K562 (cell line): ENCODE data around the gene EMP2. TPM values are rescaled to one million over a fixed set of nuclear protein-coding genes. Genes with fewer than 3 reads are reported as not detected.

Source experiments
- ATAC-seq: fragments of 200-7000 bp; cut with Tn5 transposase; 3 replicates; pipeline ENCODE4 v1.9.1; 2020; ENCODE audit warnings: moderate library complexity
- BruUV-seq: library from RNA; stranded (reverse); fragments of 400-500 nt; replicated peaks from 2 replicates; lab custom pipeline; 2021; lab: Mats Ljungman, UMichigan
- CTCF ChIA-PET: fragments of 300-600 bp; formaldehyde crosslinking; extraction: SDS; loops from one replicate; lab custom pipeline; 2021; ENCODE audit warnings: low intra/inter-chr PET ratio; lab: Yijun Ruan, JAX
- POLR2A ChIA-PET: fragments of 300-600, 350-650 bp; sonication (Branson Sonifier 250); formaldehyde crosslinking; extraction: SDS; loops from one replicate; lab custom pipeline; 2021; ENCODE audit warnings: antibody characterized with exemption, inconsistent platforms; lab: Yijun Ruan, JAX
- DNase-seq, 4 experiments: peaks; one replicate each; pipeline versions ENCODE4 v3.0.0 to v3.0.0-alpha.2; 2011 to 2018; ENCODE audit warnings: low spot score in 3 of 4, mixed read lengths in 3 of 4; ENCODE audit errors: extremely low read depth in 1 of 4
- FAIRE-seq: peaks from 2 replicates; lab custom pipeline; 2011; peaks lifted over from hg19 to GRCh38; lab: Jason Lieb, UNC
- H2AFZ ChIP-seq: 2 replicates; pipeline ENCODE4 v1.6.0; 2011; ENCODE audit warnings: low read depth, low read length, control low read depth, inconsistent platforms
- H3K27ac ChIP-seq: fragments of 200-600 bp; 3 replicates; pipeline ENCODE4 v1.8.0; 2011; ENCODE audit warnings: low read depth, mild to moderate bottlenecking, control low read depth, inconsistent platforms, low read length, moderate library complexity, mixed read lengths; ENCODE audit errors: extremely low read depth
- H3K27me3 ChIP-seq, 2 experiments: fragments of 300-600 bp in 1 of 2; 2 replicates in 1 of 2; 3 replicates in 1 of 2; pipeline versions ENCODE4 v1.6.0 to v1.8.0; 2011; ENCODE audit warnings: inconsistent platforms in 2 of 2, low read length in 2 of 2, mild to moderate bottlenecking in 1 of 2, mixed read lengths in 1 of 2, moderate library complexity in 1 of 2; ENCODE audit not compliant: control insufficient read depth in 2 of 2, insufficient read depth in 2 of 2
- H3K36me3 ChIP-seq: fragments of 300-600 bp; 3 replicates; pipeline ENCODE4 v1.8.0; 2011; ENCODE audit warnings: mild to moderate bottlenecking, low read length, inconsistent platforms; ENCODE audit not compliant: control insufficient read depth, insufficient read depth
- H3K4me1 ChIP-seq, 2 experiments: fragments of 200-600 bp in 1 of 2; replicated peaks in 1 of 2; 2 replicates in 1 of 2; 3 replicates in 1 of 2; pipeline versions ENCODE4 v1.5.1 to v1.8.0; 2011; ENCODE audit warnings: inconsistent platforms in 2 of 2, low read length in 2 of 2, mild to moderate bottlenecking in 1 of 2, mixed read lengths in 1 of 2, moderate library complexity in 1 of 2; ENCODE audit not compliant: control insufficient read depth in 2 of 2, insufficient read depth in 2 of 2
- H3K4me2 ChIP-seq: 2 replicates; pipeline ENCODE4 v1.6.1; 2011; ENCODE audit warnings: low read length, control low read depth, inconsistent platforms, mixed read lengths; ENCODE audit not compliant: insufficient read depth
- H3K4me3 ChIP-seq: fragments of 200-600 bp; sonication (generic), shearing (Covaris generic); 2 replicates; pipeline ENCODE4 v1.5.1; 2016; ENCODE audit warnings: control low read depth, inconsistent platforms
- H3K79me2 ChIP-seq: fragments of 200-600 bp; 3 replicates; pipeline ENCODE4 v1.8.0; 2011; ENCODE audit warnings: low read length, inconsistent platforms; ENCODE audit not compliant: control insufficient read depth, insufficient read depth
- H3K9ac ChIP-seq, 2 experiments: 2 replicates each; pipeline versions ENCODE4 v1.6.0 to v1.6.1; 2011; ENCODE audit warnings: low read depth in 2 of 2, low read length in 2 of 2, control low read depth in 1 of 2, inconsistent platforms in 1 of 2, mild to moderate bottlenecking in 1 of 2, mixed read lengths in 1 of 2; ENCODE audit not compliant: insufficient read depth in 1 of 2
- H3K9me1 ChIP-seq: one replicate; pipeline ENCODE4 v1.6.0; 2011; ENCODE audit warnings: inconsistent platforms, mild to moderate bottlenecking, low read length, moderate library complexity; ENCODE audit not compliant: control insufficient read depth, insufficient read depth
- H3K9me3 ChIP-seq: replicated peaks from 2 replicates; pipeline ENCODE4 v1.5.1; 2011; ENCODE audit warnings: low read depth, low read length, inconsistent platforms; ENCODE audit not compliant: control insufficient read depth, insufficient read depth
- H4K20me1 ChIP-seq: replicated peaks from 2 replicates; pipeline ENCODE4 v1.6.1; 2011; ENCODE audit warnings: low read length, inconsistent platforms, mixed read lengths; ENCODE audit not compliant: control insufficient read depth, insufficient read depth
- DMBX1 ChIP-seq: fragments of 250-450 bp; sonication (Bioruptor Pico); IDR thresholded peaks from 2 replicates; pipeline ENCODE4 v1.8.0; 2022; ENCODE audit warnings: inconsistent platforms, mild to moderate bottlenecking, moderate library complexity, borderline replicate concordance
- RB1 ChIP-seq: fragments of 450-650 bp; IDR thresholded peaks from 2 replicates; pipeline ENCODE4 v1.6.1; 2017; ENCODE audit warnings: low read depth, mild to moderate bottlenecking
- SRSF1 ChIP-seq: fragments of 200-400 bp; formaldehyde crosslinking; IDR thresholded peaks from 2 replicates; pipeline ENCODE4 v1.6.1; 2017; ENCODE audit warnings: mild to moderate bottlenecking, low read depth, low read length, moderate library complexity
- SRSF3 ChIP-seq: fragments of 200-400 bp; formaldehyde crosslinking; IDR thresholded peaks from 2 replicates; pipeline ENCODE4 v1.6.1; 2016; ENCODE audit warnings: mild to moderate bottlenecking, low read length, moderate library complexity; ENCODE audit not compliant: insufficient read depth
- ZKSCAN8 ChIP-seq: fragments of 200-800 bp; sonication (Bioruptor generic); IDR thresholded peaks from 2 replicates; pipeline ENCODE4 v1.6.1; 2016; ENCODE audit warnings: missing genetic modification characterization, missing compliant biosample characterization
- ZNF780A ChIP-seq: fragments of 250-450 bp; sonication (Bioruptor Pico); IDR thresholded peaks from 2 replicates; pipeline ENCODE4 v1.5.0; 2021; ENCODE audit warnings: mild to moderate bottlenecking
- WGBS: fragments of 100-300 bp; shearing (Covaris generic); methylation state at CpG from one replicate; pipeline ENCODE4 v1.1.6; 2016; ENCODE audit warnings: low coverage, mixed read lengths; ENCODE audit not compliant: insufficient coverage; ENCODE audit errors: missing lambda C conversion rate; 5-methylcytosine and 5-hydroxymethylcytosine counted together
- in situ Hi-C: fragments of 300-500 bp; cut with MboI; formaldehyde crosslinking; loops from 4 replicates; pipeline ENCODE4 v1.15.0; 2018; ENCODE audit warnings: inconsistent platforms, mixed read lengths
- intact Hi-C: fragments of 100-400 bp; cut with micrococcal nuclease; formaldehyde crosslinking; loops from 2 replicates; pipeline ENCODE4 v1.14.2; 2022
- polyA plus RNA-seq, 8 experiments: library from polyadenylated mRNA; depleted of rRNA in 4 of 8; stranded (reverse) in 5 of 8; unstranded in 3 of 8; fragments of >200 nt; fragmentation: Nextera tagmentation in 2 of 8; fragmentation: Illumina TruSeq in 1 of 8; extraction: Ambion mirVana in 2 of 8; extraction: Trizol in 1 of 8; gene quantifications; 2 replicates each; pipeline versions ENCODE4 v1.2.1 to v1.2.3, GENCODE V29; 2011 to 2014; ENCODE audit warnings: inconsistent platforms in 1 of 8, missing spikeins in 1 of 8
- total RNA-seq, 7 experiments: library from RNA; depleted of rRNA in 6 of 7; stranded (reverse); fragments of >200 nt in 6 of 7; fragmentation: Illumina TruSeq in 2 of 7; extraction: Trizol in 2 of 7; gene quantifications; 2 replicates each; pipeline versions ENCODE4 v1.2.1 to v1.2.3, GENCODE V29; 2011 to 2021; ENCODE audit warnings: low replicate concordance in 1 of 7

Gene EMP2
- total and polyA plus RNA-seq, 9 of the 15 experiments (the other 6 are each of a cell fraction or from before 2014, with no cell fraction given): 0.73 to 6.2 (median 3.1) TPM

DNA sequence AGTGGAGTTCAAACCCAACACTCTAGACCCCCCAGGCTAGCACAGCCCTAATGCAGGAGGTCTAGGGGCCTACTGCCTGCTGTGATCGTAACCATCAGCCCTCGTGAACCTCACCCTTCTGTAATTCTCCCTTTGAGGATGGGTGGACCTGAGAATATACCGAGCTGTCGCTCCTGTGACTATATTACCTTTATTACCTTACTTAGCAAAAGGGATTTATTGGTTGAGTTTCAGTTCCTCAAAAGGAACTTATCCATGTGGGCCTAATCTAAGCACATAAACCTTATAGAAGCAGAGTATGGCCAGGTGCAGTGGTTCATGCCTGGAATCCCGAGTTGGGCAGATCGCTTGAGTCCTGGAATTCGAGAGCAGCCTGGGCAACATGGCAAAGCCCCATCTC, 19.2 kb upstream of the EMP2 start:
- no peaks in the 10 kb centered on the region for H3K9me3 ChIP-seq
- H3K4me1 ChIP-seq: no peaks in the 10 kb centered on the region
- ChIA-PET POLR2A (no interaction called here), CTCF (no interaction called here)
- DNase-seq: no peak
- BruUV-seq: no TSS peak
- in situ Hi-C loops (no loop called here), intact Hi-C loops (no loop called here)
- ATAC-seq: no peak
- FAIRE-seq: no peak
- no peaks in the 10 kb centered on the region for H3K9me1 ChIP-seq
- H3K27ac ChIP-seq: no peak overlapping the region
- H2AFZ ChIP-seq: no peak overlapping the region
- no peaks in the 10 kb centered on the region for H3K79me2 ChIP-seq
- no peak overlapping the region for H3K4me2 ChIP-seq
- peaks cover 28 to 84% of the 10 kb centered on the region in 2 experiments for H3K27me3 ChIP-seq
- 2% methylated on average over 7 of the region's 7 CpGs for WGBS
- 0 out of 2 replicates have a peak, but pooled peaks cover 9% of the 10 kb centered on the region for H4K20me1 ChIP-seq
- H3K9ac ChIP-seq: no peak overlapping the region
- H3K36me3 ChIP-seq: no peaks in the 10 kb centered on the region
- H3K4me3 ChIP-seq: no peak overlapping the region
- TF ChIP-seq SRSF1 (no peak), ZNF780A (CRISPR knock-in tag) (no peak), RB1 (no peak), DMBX1 (CRISPR knock-in tag) (no peak), ZKSCAN8 (CRISPR knock-in tag) (no peak)

DNA sequence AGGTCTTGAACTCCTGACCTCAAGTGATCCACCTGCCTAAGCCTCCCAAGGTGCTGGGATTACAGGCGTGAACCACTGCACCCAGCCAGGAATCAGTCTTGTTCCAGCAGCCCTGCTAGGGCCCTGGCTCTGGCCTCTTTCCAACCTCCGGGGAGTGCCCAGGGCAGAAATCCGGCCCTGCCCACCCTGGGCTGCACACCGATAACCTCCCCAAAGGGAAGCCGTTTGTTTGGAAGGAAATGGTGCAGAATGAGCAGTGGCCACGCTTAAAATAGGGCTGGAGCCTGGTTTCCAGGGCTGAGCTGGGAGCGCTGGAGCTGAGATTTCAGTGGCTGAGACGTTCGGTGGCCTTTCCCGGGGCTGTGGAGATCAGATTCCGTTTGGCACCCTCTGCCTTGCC, 17.8 kb upstream of the EMP2 start:
- in situ Hi-C loops: no loop called here
- TF ChIP-seq SRSF3: no peak
- TF ChIP-seq, all 486 proteins: peak for 0
- Histone ChIP-seq H3K4me1 (no peaks in the 10 kb centered on the region), H3K9ac (no peak overlapping the region), H2AFZ (no peak overlapping the region), H3K4me3 (no peak overlapping the region), H3K36me3 (no peaks in the 10 kb centered on the region), H3K9me1 (no peaks in the 10 kb centered on the region), H3K27me3 (peaks cover 17 to 77% of the 10 kb centered on the region in 2 experiments), H3K79me2 (no peaks in the 10 kb centered on the region), H4K20me1 (0 out of 2 replicates have a peak, but pooled peaks cover 9% of the 10 kb centered on the region), H3K9me3 (no peaks in the 10 kb centered on the region), H3K4me2 (no peak overlapping the region), H3K27ac (no peak overlapping the region)
- ChIA-PET CTCF (no interaction called here), POLR2A (interaction anchor here (0.6 kb wide), 1 partner anchor 34 kb away, joined by 4 read pairs; no protein-coding TSS in a partner anchor)
- BruUV-seq: no TSS peak
- DNase-seq (no peak), ATAC-seq (no peak), FAIRE-seq (no peak)
- 3% methylated on average over 11 of the region's 11 CpGs for WGBS
- intact Hi-C loops: no loop called here
